ENCODE data around the gene EXOC4.

- no peak for TF ChIP-seq CTCF (IDR thresholded peaks at IDR 0.05)
- no peak for TF ChIP-seq POLR2AphosphoS5 (IDR thresholded peaks at IDR 0.05)
- no peak for TF ChIP-seq POLR2A (IDR thresholded peaks at IDR 0.05; ENCODE audit: low read depth)
- no peak for TF ChIP-seq EP300 (IDR thresholded peaks at IDR 0.05)
These were observed 560.0 kb downstream of the EXOC4 start for GRCh38 chr7:133812877-133813276.
